ENCODE results near the gene ADGRG2.

DNA sequence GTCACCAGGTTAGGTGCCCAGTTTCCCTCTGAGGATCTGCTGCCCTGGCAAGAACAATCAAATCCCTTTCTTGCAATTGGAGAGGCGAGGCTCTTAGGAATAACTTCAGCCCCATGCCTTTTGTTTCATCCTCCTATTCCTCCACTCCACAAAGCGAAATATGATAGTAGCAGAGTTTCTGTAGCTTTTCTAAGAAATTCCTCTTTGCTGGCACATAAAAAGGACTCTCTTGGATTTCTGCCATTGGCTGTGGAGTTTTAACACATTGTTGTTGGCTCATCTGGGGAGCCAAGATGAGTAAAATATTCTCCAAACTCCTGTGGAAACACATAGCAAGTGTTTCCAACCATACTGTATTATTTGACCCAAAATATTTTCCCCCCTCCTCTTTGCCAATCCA, 11.0 kb upstream of the ADGRG2 start:
- TF ChIP-seq, protein P1, sequence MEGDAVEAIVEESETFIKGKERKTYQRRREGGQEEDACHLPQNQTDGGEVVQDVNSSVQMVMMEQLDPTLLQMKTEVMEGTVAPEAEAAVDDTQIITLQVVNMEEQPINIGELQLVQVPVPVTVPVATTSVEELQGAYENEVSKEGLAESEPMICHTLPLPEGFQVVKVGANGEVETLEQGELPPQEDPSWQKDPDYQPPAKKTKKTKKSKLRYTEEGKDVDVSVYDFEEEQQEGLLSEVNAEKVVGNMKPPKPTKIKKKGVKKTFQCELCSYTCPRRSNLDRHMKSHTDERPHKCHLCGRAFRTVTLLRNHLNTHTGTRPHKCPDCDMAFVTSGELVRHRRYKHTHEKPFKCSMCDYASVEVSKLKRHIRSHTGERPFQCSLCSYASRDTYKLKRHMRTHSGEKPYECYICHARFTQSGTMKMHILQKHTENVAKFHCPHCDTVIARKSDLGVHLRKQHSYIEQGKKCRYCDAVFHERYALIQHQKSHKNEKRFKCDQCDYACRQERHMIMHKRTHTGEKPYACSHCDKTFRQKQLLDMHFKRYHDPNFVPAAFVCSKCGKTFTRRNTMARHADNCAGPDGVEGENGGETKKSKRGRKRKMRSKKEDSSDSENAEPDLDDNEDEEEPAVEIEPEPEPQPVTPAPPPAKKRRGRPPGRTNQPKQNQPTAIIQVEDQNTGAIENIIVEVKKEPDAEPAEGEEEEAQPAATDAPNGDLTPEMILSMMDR (IDR thresholded peaks at IDR 0.05) = no peak
- TF ChIP-seq POLR2A (IDR thresholded peaks at IDR 0.05) = no peak

Measured in Peyer's patch (tissue), 4 donors.